Tibial nerve (tissue), 3 donors: ENCODE data around the gene WDPCP.

Experiments used
- CTCF ChIP-seq, 5 experiments: fragments of 200-600 bp in 3 of 5; fragments of 450-650 bp in 2 of 5; sonication (generic) in 3 of 5; IDR thresholded peaks; one replicate each; pipeline ENCODE4 v1.5.1; 2016 to 2019; ENCODE audit warnings: antibody characterized with exemption in 5 of 5, mild to moderate bottlenecking in 3 of 5, moderate library complexity in 2 of 5
- POLR2A ChIP-seq, 2 donors: fragments of 450-650 bp; IDR thresholded peaks; one replicate each; pipeline ENCODE4 v1.6.1; 2017; ENCODE audit warnings: antibody characterized with exemption in 2 of 2, mild to moderate bottlenecking in 2 of 2, moderate library complexity in 2 of 2

- TF ChIP-seq CTCF (IDR thresholded peaks at IDR 0.05): no peak
- TF ChIP-seq POLR2A (IDR thresholded peaks at IDR 0.05): no peak
Observed at GRCh38 chr2:63545023-63545422, 43.3 kb downstream of the WDPCP start.
